Measurements from ENCODE around the gene TM4SF18. TPM values are rescaled to one million over a fixed set of nuclear protein-coding genes. Genes with fewer than 3 reads are reported as not detected.

The TM4SF18 gene
- total RNA-seq, 1 donor from 2014 or later: not detected

DNA sequence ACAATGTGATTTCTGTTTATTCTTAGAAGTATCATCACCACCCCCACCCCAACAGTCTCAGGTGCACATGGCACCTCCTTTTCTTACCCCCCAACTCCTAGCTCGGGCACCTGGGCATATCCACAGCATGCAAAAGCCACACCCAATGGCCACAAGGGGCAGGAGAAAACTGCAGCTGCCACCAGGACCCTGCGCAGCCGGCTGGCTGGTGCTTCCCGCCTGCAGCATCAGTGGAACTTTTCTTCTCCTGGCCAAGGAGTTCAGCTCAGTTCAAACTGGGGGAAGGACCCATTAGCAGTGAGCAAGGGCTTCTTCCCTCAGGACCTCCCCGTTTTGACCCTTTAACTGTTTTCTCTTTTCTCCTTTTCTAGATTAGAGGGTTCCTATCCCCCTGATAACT, 44.8 kb downstream of the TM4SF18 start:
- Histone ChIP-seq H3K27me3 (no peaks in the 10 kb centered on the region), H2AFZ (replicated peaks) (no peak overlapping the region), H3K9me3 (ENCODE audit: low read depth) (no peaks in the 10 kb centered on the region), H3K4me2 (no peak overlapping the region), H3K4me3 (no peak overlapping the region), H3K9ac (no peak overlapping the region), H3K27ac (no peak overlapping the region), H4K20me1 (ENCODE audit: low read depth) (no peaks in the 10 kb centered on the region), H3F3A (ENCODE audit: low read depth) (no peaks in the 10 kb centered on the region), H3K4me1 (no peaks in the 10 kb centered on the region), H3K79me2 (ENCODE audit: low read depth) (no peaks in the 10 kb centered on the region), H3K36me3 (no peaks in the 10 kb centered on the region)
- Mint-ChIP-seq H3K4me1 (no peaks in the 10 kb centered on the region), H3K36me3 (no peaks in the 10 kb centered on the region), H3K4me3 (no peak overlapping the region), H3K27me3 (ENCODE audit: insufficient read depth, low read depth) (peaks cover 2% of the 10 kb centered on the region), H3K27ac (no peak overlapping the region), H3K9me3 (peaks cover 9% of the 10 kb centered on the region)
- TF ChIP-seq EZH2phosphoT487 (IDR thresholded peaks at IDR 0.05): no peak
- TF ChIP-seq CTCF (IDR thresholded peaks at IDR 0.05): no peak
- TF ChIP-seq EZH2 (IDR thresholded peaks at IDR 0.05): no peak
- no peak for DNase-seq (ENCODE audit: low spot score)

- no peaks in the 10 kb centered on the region for H3K36me3 ChIP-seq
- no peaks in the 10 kb centered on the region for H4K20me1 ChIP-seq (ENCODE audit: low read depth)
- TF ChIP-seq EZH2 (IDR thresholded peaks at IDR 0.05) (no peak), CTCF (IDR thresholded peaks at IDR 0.05) (no peak), EZH2phosphoT487 (IDR thresholded peaks at IDR 0.05) (no peak)
- no peaks in the 10 kb centered on the region for H3K27me3 ChIP-seq
- no peak overlapping the region for H3K4me2 ChIP-seq
- no peak overlapping the region for H3K9ac ChIP-seq
- H3K4me3 ChIP-seq: no peak overlapping the region
- H3K4me1 ChIP-seq: no peaks in the 10 kb centered on the region
- DNase-seq (ENCODE audit: low spot score): no peak
- no peaks in the 10 kb centered on the region for H3F3A ChIP-seq (ENCODE audit: low read depth)
- H3K27ac ChIP-seq: no peak overlapping the region
- no peak overlapping the region for H3K4me3 Mint-ChIP-seq
- no peaks in the 10 kb centered on the region for H3K4me1 Mint-ChIP-seq
- peaks cover 4% of the 10 kb centered on the region for H3K27me3 Mint-ChIP-seq (ENCODE audit: insufficient read depth, low read depth)
- no peak overlapping the region for H3K27ac Mint-ChIP-seq
- peaks cover 9% of the 10 kb centered on the region for H3K9me3 Mint-ChIP-seq
- no peaks in the 10 kb centered on the region for H3K79me2 ChIP-seq (ENCODE audit: low read depth)
- H2AFZ ChIP-seq (replicated peaks): no peak overlapping the region
- H3K9me3 ChIP-seq (ENCODE audit: low read depth): no peaks in the 10 kb centered on the region
- H3K36me3 Mint-ChIP-seq: peaks cover 3% of the 10 kb centered on the region
Observed at GRCh38 chr3:149284034-149284433, 49.4 kb downstream of the TM4SF18 start.

GRCh38 chr3:149283401-149283800, 50.0 kb downstream of the TM4SF18 start:
- Mint-ChIP-seq H3K9me3 (peaks cover 9% of the 10 kb centered on the region), H3K27ac (no peak overlapping the region), H3K36me3 (peaks cover 3% of the 10 kb centered on the region), H3K4me1 (no peaks in the 10 kb centered on the region), H3K4me3 (no peak overlapping the region), H3K27me3 (ENCODE audit: insufficient read depth, low read depth) (peaks cover 8% of the 10 kb centered on the region)
- Histone ChIP-seq H3K79me2 (ENCODE audit: low read depth) (no peaks in the 10 kb centered on the region), H3K9ac (no peak overlapping the region), H3K27me3 (no peaks in the 10 kb centered on the region), H3F3A (ENCODE audit: low read depth) (no peaks in the 10 kb centered on the region), H3K4me2 (no peak overlapping the region), H3K4me3 (no peak overlapping the region), H2AFZ (replicated peaks) (no peak overlapping the region), H3K4me1 (no peaks in the 10 kb centered on the region), H4K20me1 (ENCODE audit: low read depth) (no peaks in the 10 kb centered on the region), H3K9me3 (ENCODE audit: low read depth) (no peaks in the 10 kb centered on the region), H3K27ac (no peak overlapping the region), H3K36me3 (no peaks in the 10 kb centered on the region)
- DNase-seq (ENCODE audit: low spot score): no peak
- TF ChIP-seq EZH2phosphoT487 (IDR thresholded peaks at IDR 0.05): no peak
- TF ChIP-seq EZH2 (IDR thresholded peaks at IDR 0.05): no peak

DNA sequence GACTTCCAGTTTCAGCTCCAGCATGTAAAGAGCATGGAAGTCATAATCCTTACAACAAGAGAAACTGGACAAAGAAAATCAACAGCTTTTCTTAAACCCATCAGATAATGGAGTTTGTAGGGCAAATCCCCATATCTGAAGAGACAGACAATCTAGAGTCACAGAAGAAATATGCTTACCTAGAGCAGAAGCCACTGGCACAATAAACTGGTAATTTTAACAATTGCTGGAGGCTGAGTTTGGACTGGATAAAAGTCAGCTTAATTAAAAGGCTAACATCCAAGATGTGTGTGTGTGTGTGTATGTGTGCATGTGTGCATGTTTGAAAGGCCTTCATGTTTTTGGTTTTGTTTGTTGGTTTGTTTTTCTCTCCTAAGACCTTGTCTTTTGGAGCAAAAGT, 50.6 kb downstream of the TM4SF18 start:
- no peaks in the 10 kb centered on the region for H3K9me3 ChIP-seq (ENCODE audit: low read depth)
- Mint-ChIP-seq H3K27ac (no peak overlapping the region), H3K27me3 (ENCODE audit: insufficient read depth, low read depth) (peaks cover 6% of the 10 kb centered on the region)

More for the DNA sequence above, 50.6 kb downstream of the TM4SF18 start:
- Histone ChIP-seq H2AFZ (replicated peaks) (no peak overlapping the region), H3K27ac (no peak overlapping the region), H3K4me2 (no peak overlapping the region), H3K4me3 (no peak overlapping the region), H3K36me3 (no peaks in the 10 kb centered on the region), H3K27me3 (no peaks in the 10 kb centered on the region), H3K9ac (no peak overlapping the region), H3K79me2 (ENCODE audit: low read depth) (no peaks in the 10 kb centered on the region), H3K4me1 (no peaks in the 10 kb centered on the region), H4K20me1 (ENCODE audit: low read depth) (no peaks in the 10 kb centered on the region), H3F3A (ENCODE audit: low read depth) (no peaks in the 10 kb centered on the region)
- Mint-ChIP-seq H3K9me3 (peaks cover 9% of the 10 kb centered on the region), H3K4me1 (no peaks in the 10 kb centered on the region), H3K36me3 (peaks cover 3% of the 10 kb centered on the region), H3K4me3 (no peak overlapping the region)
- no peak for DNase-seq (ENCODE audit: low spot score)
- TF ChIP-seq CTCF (IDR thresholded peaks at IDR 0.05): no peak
- TF ChIP-seq EZH2phosphoT487 (IDR thresholded peaks at IDR 0.05): no peak
- no peak for TF ChIP-seq EZH2 (IDR thresholded peaks at IDR 0.05)

Data from neural progenitor cell (in vitro differentiated cells).